Activated naive CD4-positive, alpha-beta T cell treated with anti-CD3 and anti-CD28 coated beads, Interleukin-2, amount 50 U/mL, for 72 hours (primary cell): ENCODE results near the gene UQCC5. TPM values are rescaled to one million over a fixed set of nuclear protein-coding genes. Genes with fewer than 3 reads are reported as not detected.

Experiments used
- ATAC-seq, 2 donors: fragments of 150-1000 bp; cut with Tn5 transposase; 2 replicates each; pipeline ENCODE4 v1.10.0; 2021; ENCODE audit warnings: mild to moderate bottlenecking in 2 of 2, moderate library complexity in 2 of 2
- DNase-seq, 2 donors: peaks; one replicate each; pipeline ENCODE4 v3.0.0; 2021 to 2022; ENCODE audit warnings: low spot score in 2 of 2
- H3K27ac Mint-ChIP-seq, 2 donors: one replicate each; pipeline ENCODE4 v1.8.0; 2022; ENCODE audit warnings: mild to moderate bottlenecking in 2 of 2, mixed read lengths in 2 of 2
- H3K36me3 Mint-ChIP-seq, 2 donors: one replicate each; pipeline ENCODE4 v1.8.0; 2022; ENCODE audit warnings: mixed read lengths in 2 of 2
- H3K9me3 Mint-ChIP-seq, 2 donors: one replicate each; pipeline ENCODE4 v1.8.0; 2022; ENCODE audit warnings: mixed read lengths in 2 of 2
- total RNA-seq, 2 donors: library from RNA; stranded (reverse); gene quantifications; one replicate each; pipeline ENCODE4 v1.2.3, GENCODE V29; 2022

The UQCC5 gene
- total RNA-seq, 2 donors from 2014 or later: 14.1 to 16.8 TPM

- Mint-ChIP-seq H3K9me3 (peaks cover 0 to 5% of the 10 kb centered on the region in 2 donors), H3K27ac (peak overlapping the region; percentile 93 to 99), H3K36me3 (peaks cover 31 to 36% of the 10 kb centered on the region in 2 donors)
- ATAC-seq (no peak), DNase-seq (no peak)
Observed at GRCh38 chr3:52537165-52537620, 788 bp downstream of the UQCC5 start.

- Mint-ChIP-seq H3K9me3 (peaks cover 0 to 5% of the 10 kb centered on the region in 2 donors), H3K27ac (peak overlapping the region; percentile 93 to 99), H3K36me3 (peaks cover 31 to 36% of the 10 kb centered on the region in 2 donors)
- DNase-seq (no peak), ATAC-seq (no peak)
Observed at GRCh38 chr3:52537726-52538421, 1.5 kb downstream of the UQCC5 start.

- DNase-seq (no peak), ATAC-seq (no peak)
- Mint-ChIP-seq H3K27ac (peak overlapping the region; percentile 78 to 92), H3K9me3 (peaks cover 0 to 5% of the 10 kb centered on the region in 2 donors), H3K36me3 (peaks cover 31 to 36% of the 10 kb centered on the region in 2 donors)
Observed at GRCh38 chr3:52539010-52539653, 2.7 kb downstream of the UQCC5 start.

- ATAC-seq: no peak
- H3K27ac Mint-ChIP-seq: no peak overlapping the region
- peaks cover 0 to 5% of the 10 kb centered on the region in 2 donors for H3K9me3 Mint-ChIP-seq
- DNase-seq: no peak
- H3K36me3 Mint-ChIP-seq: peaks cover 31 to 36% of the 10 kb centered on the region in 2 donors
Observed at GRCh38 chr3:52541050-52541449, 4.6 kb downstream of the UQCC5 start.

GRCh38 chr3:52544937-52545336, 8.5 kb downstream of the UQCC5 start:
- H3K36me3 Mint-ChIP-seq: peaks cover 4 to 14% of the 10 kb centered on the region in 2 donors
- H3K9me3 Mint-ChIP-seq: no peaks in the 10 kb centered on the region
- DNase-seq (no peak), ATAC-seq (no peak)
- no peak overlapping the region for H3K27ac Mint-ChIP-seq

- DNase-seq: no peak
- ATAC-seq: no peak
- Mint-ChIP-seq H3K27ac (no peak overlapping the region), H3K9me3 (no peaks in the 10 kb centered on the region), H3K36me3 (peaks cover 3 to 6% of the 10 kb centered on the region in 2 donors)
Observed at GRCh38 chr3:52546111-52546901, 9.9 kb downstream of the UQCC5 start.

GRCh38 chr3:52547143-52547542, 10.7 kb downstream of the UQCC5 start:
- ATAC-seq (no peak), DNase-seq (no peak)
- H3K27ac Mint-ChIP-seq: peak overlapping the region in 1 of 2 donors; percentile 24
- peaks cover 0 to 6% of the 10 kb centered on the region in 2 donors for H3K36me3 Mint-ChIP-seq
- no peaks in the 10 kb centered on the region for H3K9me3 Mint-ChIP-seq

GRCh38 chr3:52551118-52551517, 14.7 kb downstream of the UQCC5 start:
- ATAC-seq (no peak), DNase-seq (no peak)
- no peaks in the 10 kb centered on the region for H3K9me3 Mint-ChIP-seq
- H3K27ac Mint-ChIP-seq: peak overlapping the region in 1 of 2 donors; percentile 55
- peaks cover 0 to 6% of the 10 kb centered on the region in 2 donors for H3K36me3 Mint-ChIP-seq

GRCh38 chr3:52552089-52552488, 15.7 kb downstream of the UQCC5 start:
- DNase-seq (no peak), ATAC-seq (no peak)
- Mint-ChIP-seq H3K27ac (peak overlapping the region; percentile 59 to 70), H3K36me3 (peaks cover 0 to 6% of the 10 kb centered on the region in 2 donors), H3K9me3 (no peaks in the 10 kb centered on the region)

- ATAC-seq (no peak), DNase-seq (no peak)
- Mint-ChIP-seq H3K9me3 (no peaks in the 10 kb centered on the region), H3K27ac (peak overlapping the region in 1 of 2 donors; percentile 10), H3K36me3 (peaks cover 4 to 14% of the 10 kb centered on the region in 2 donors)
Observed at GRCh38 chr3:52554026-52554755, 17.8 kb downstream of the UQCC5 start.

GRCh38 chr3:52555056-52555455, 18.7 kb downstream of the UQCC5 start:
- H3K9me3 Mint-ChIP-seq: no peaks in the 10 kb centered on the region
- ATAC-seq (no peak), DNase-seq (no peak)
- peaks cover 4 to 19% of the 10 kb centered on the region in 2 donors for H3K36me3 Mint-ChIP-seq
- no peak overlapping the region for H3K27ac Mint-ChIP-seq

GRCh38 chr3:52557011-52557960, 20.9 kb downstream of the UQCC5 start:
- Mint-ChIP-seq H3K27ac (no peak overlapping the region), H3K36me3 (peaks cover 4 to 24% of the 10 kb centered on the region in 2 donors), H3K9me3 (no peaks in the 10 kb centered on the region)
- ATAC-seq (no peak), DNase-seq (no peak)

- no peak for DNase-seq
- no peaks in the 10 kb centered on the region for H3K9me3 Mint-ChIP-seq
- peak overlapping the region in 1 of 2 donors; percentile 66 for H3K27ac Mint-ChIP-seq
- peaks cover 9 to 24% of the 10 kb centered on the region in 2 donors for H3K36me3 Mint-ChIP-seq
- ATAC-seq: no peak
Observed at GRCh38 chr3:52558436-52558835, 22.0 kb downstream of the UQCC5 start.

GRCh38 chr3:52561028-52561747, 24.8 kb downstream of the UQCC5 start:
- peaks cover 9 to 24% of the 10 kb centered on the region in 2 donors for H3K36me3 Mint-ChIP-seq
- DNase-seq (no peak), ATAC-seq (no peak)
- H3K27ac Mint-ChIP-seq: no peak overlapping the region
- no peaks in the 10 kb centered on the region for H3K9me3 Mint-ChIP-seq

GRCh38 chr3:52563984-52564383, 27.6 kb downstream of the UQCC5 start:
- no peak for ATAC-seq
- no peak for DNase-seq
- peaks cover 4 to 21% of the 10 kb centered on the region in 2 donors for H3K36me3 Mint-ChIP-seq
- no peaks in the 10 kb centered on the region for H3K9me3 Mint-ChIP-seq
- no peak overlapping the region for H3K27ac Mint-ChIP-seq
